ENCODE results near the gene SRM. TPM values are rescaled to one million over a fixed set of nuclear protein-coding genes. Genes with fewer than 3 reads are reported as not detected.

SRM gene
- polyA plus RNA-seq, 1 experiment = 41.4 TPM

DNA sequence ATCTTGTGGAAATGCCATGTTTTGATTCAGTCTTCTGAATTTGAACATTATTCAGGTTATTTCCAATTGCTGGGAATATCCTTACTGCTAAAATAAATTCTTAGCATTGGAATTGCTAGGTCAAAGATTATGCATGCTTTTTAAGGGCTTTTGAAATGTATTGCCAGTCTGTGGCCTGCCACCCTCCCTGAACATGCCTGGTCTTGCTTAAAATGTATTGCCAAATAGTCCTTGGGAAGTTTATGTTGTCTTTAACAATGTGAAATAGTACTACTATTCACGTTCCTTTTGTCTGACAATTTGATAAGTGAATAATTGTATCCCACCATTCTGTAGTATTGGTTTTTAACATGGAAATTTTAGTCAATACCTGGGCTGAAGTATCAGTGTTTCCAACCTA is 33.8 kb downstream of the SRM start:
- TF ChIP-seq, protein P1, sequence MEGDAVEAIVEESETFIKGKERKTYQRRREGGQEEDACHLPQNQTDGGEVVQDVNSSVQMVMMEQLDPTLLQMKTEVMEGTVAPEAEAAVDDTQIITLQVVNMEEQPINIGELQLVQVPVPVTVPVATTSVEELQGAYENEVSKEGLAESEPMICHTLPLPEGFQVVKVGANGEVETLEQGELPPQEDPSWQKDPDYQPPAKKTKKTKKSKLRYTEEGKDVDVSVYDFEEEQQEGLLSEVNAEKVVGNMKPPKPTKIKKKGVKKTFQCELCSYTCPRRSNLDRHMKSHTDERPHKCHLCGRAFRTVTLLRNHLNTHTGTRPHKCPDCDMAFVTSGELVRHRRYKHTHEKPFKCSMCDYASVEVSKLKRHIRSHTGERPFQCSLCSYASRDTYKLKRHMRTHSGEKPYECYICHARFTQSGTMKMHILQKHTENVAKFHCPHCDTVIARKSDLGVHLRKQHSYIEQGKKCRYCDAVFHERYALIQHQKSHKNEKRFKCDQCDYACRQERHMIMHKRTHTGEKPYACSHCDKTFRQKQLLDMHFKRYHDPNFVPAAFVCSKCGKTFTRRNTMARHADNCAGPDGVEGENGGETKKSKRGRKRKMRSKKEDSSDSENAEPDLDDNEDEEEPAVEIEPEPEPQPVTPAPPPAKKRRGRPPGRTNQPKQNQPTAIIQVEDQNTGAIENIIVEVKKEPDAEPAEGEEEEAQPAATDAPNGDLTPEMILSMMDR (IDR thresholded peaks at IDR 0.05; ENCODE audit: low read depth, low read length) = no peak
- no peak overlapping the region for H3K4me3 ChIP-seq (ENCODE audit: low read depth, low read length)
- ChIA-PET CTCF (interaction anchor here (2.7 kb wide), 1 partner anchor 12 kb away, joined by 21 read pairs; no protein-coding TSS in a partner anchor), POLR2A (no interaction called here)
- no peaks in the 10 kb centered on the region for H3K27me3 ChIP-seq (ENCODE audit: control insufficient read depth, insufficient read depth, low read length)
- H3K9me3 ChIP-seq (ENCODE audit: control insufficient read depth, insufficient read depth, low read length) = no peaks in the 10 kb centered on the region; the same call in 1 of the 2 replicates
- no peak overlapping the region for H3K27ac ChIP-seq (ENCODE audit: low read depth, low read length)
- DNase-seq (ENCODE audit: low read depth, low spot score) = no peak

DNA sequence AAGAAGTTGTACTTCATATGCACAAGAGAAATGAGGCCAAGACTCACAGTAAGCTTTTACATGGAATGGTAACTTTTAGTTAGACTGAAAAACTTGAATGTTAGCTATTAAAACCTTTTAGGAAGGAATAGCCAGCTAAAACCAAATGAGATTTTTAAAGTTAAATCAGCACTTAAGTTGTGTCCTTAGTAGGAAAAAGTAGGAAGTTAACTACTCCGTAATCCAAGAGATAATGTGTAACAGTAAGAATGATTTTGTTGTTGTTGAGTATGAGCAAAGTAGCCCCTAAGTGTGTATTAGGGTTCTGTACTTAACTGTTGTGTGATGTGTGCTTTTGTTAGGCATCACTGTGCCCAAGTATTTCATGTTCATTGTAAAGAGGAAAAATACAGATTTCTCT is 34.2 kb downstream of the SRM start:
- Histone ChIP-seq H3K4me3 (ENCODE audit: low read depth, low read length) (no peak overlapping the region), H3K27me3 (ENCODE audit: control insufficient read depth, insufficient read depth, low read length) (no peaks in the 10 kb centered on the region), H3K9me3 (ENCODE audit: control insufficient read depth, insufficient read depth, low read length) (no peaks in the 10 kb centered on the region), H3K27ac (ENCODE audit: low read depth, low read length) (no peak overlapping the region)
- TF ChIP-seq, protein P1 (IDR thresholded peaks at IDR 0.05; ENCODE audit: low read depth, low read length) = no peak
- POLR2A ChIA-PET = no interaction called here
- DNase-seq (ENCODE audit: low read depth, low spot score) = no peak
- CTCF ChIA-PET = interaction anchor here (2.7 kb wide), 1 partner anchor 12 kb away, joined by 21 read pairs; no protein-coding TSS in a partner anchor

DNA sequence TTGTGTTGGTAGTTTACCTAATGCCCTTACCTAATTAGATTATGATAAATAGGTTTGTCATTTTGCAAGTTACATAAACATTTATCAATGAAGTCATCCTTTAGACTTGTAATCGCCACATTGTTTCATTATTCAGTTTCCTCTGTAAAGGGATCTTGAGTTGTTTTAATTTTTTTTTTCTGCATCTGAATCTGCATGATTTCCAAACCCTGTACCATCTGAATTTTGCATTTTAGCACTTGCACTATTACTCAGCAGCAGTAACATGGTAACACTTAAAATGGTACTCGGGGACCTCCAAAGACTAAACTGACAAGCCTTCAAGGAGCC is 35.0 kb downstream of the SRM start:
- H3K4me3 ChIP-seq (ENCODE audit: low read depth, low read length) = no peak overlapping the region
- POLR2A ChIA-PET = no interaction called here

DNA sequence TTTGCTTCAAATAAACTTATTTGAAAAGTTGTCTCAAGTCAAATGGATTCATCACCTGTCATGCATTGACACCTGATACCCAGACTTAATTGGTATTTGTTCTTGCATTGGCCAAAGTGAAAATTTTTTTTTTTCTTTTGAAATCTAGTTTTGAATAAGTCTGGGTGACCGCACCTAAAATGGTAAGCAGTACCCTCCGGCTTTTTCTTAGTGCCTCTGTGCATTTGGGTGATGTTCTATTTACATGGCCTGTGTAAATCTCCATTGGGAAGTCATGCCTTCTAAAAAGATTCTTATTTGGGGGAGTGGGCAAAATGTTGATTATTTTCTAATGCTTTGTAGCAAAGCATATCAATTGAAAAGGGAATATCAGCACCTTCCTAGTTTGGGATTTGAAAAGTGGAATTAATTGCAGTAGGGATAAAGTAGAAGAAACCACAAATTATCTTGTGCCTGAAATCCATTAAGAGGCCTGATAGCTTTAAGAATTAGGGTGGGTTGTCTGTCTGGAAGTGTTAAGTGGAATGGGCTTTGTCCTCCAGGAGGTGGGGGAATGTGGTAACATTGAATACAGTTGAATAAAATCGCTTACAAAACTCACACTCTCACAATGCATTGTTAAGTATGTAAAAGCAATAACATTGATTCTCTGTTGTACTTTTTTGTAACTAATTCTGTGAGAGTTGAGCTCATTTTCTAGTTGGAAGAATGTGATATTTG is 35.5 kb downstream of the SRM start:
- POLR2A ChIA-PET = no interaction called here

More for the DNA sequence above, 35.0 kb downstream of the SRM start:
- Histone ChIP-seq H3K27ac (ENCODE audit: low read depth, low read length) (no peak overlapping the region), H3K9me3 (ENCODE audit: control insufficient read depth, insufficient read depth, low read length) (no peaks in the 10 kb centered on the region), H3K27me3 (ENCODE audit: control insufficient read depth, insufficient read depth, low read length) (no peaks in the 10 kb centered on the region)
- DNase-seq (ENCODE audit: low read depth, low spot score) = no peak
- TF ChIP-seq, protein P1 (IDR thresholded peaks at IDR 0.05; ENCODE audit: low read depth, low read length) = no peak
- CTCF ChIA-PET = interaction anchor here (2.7 kb wide), 1 partner anchor 13 kb away, joined by 21 read pairs; no protein-coding TSS in a partner anchor

DNA sequence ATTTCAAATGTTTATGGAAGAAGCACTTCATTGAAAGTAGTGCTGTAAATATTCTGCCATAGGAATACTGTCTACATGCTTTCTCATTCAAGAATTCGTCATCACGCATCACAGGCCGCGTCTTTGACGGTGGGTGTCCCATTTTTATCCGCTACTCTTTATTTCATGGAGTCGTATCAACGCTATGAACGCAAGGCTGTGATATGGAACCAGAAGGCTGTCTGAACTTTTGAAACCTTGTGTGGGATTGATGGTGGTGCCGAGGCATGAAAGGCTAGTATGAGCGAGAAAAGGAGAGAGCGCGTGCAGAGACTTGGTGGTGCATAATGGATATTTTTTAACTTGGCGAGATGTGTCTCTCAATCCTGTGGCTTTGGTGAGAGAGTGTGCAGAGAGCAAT is 36.6 kb downstream of the SRM start:
- H3K9me3 ChIP-seq (ENCODE audit: control insufficient read depth, insufficient read depth, low read length) = no peaks in the 10 kb centered on the region
- no peak overlapping the region for H3K4me3 ChIP-seq (ENCODE audit: low read depth, low read length)
- POLR2A ChIA-PET = no interaction called here
- TF ChIP-seq, protein P1 (IDR thresholded peaks at IDR 0.05; ENCODE audit: low read depth, low read length) = no peak
- no peak for DNase-seq (ENCODE audit: low read depth, low spot score)
- CTCF ChIA-PET = interaction anchor here (2.2 to 2.7 kb wide), 2 partner anchors 14 kb away, joined by 19 to 21 read pairs; no protein-coding TSS in a partner anchor
- H3K27ac ChIP-seq (ENCODE audit: low read depth, low read length) = no peak overlapping the region
- H3K27me3 ChIP-seq (ENCODE audit: control insufficient read depth, insufficient read depth, low read length) = no peaks in the 10 kb centered on the region

More for the DNA sequence above, 35.5 kb downstream of the SRM start:
- TF ChIP-seq, protein P1 (IDR thresholded peaks at IDR 0.05; ENCODE audit: low read depth, low read length) = no peak
- Histone ChIP-seq H3K4me3 (ENCODE audit: low read depth, low read length) (no peak overlapping the region), H3K27me3 (ENCODE audit: control insufficient read depth, insufficient read depth, low read length) (no peaks in the 10 kb centered on the region), H3K9me3 (ENCODE audit: control insufficient read depth, insufficient read depth, low read length) (no peaks in the 10 kb centered on the region), H3K27ac (ENCODE audit: low read depth, low read length) (no peak overlapping the region)
- CTCF ChIA-PET = interaction anchor here (2.7 kb wide), 1 partner anchor 13 kb away, joined by 21 read pairs; no protein-coding TSS in a partner anchor
- no peak for DNase-seq (ENCODE audit: low read depth, low spot score)
